A204.1 (cell line): ENCODE results near the gene DPP4.
"Not testable (repeated sequence)": the region's sequence is repeated elsewhere in the genome, so short reads cannot be mapped to it uniquely, and the experiment has no call there.

Source experiments
- FAIRE-seq: peaks from 2 replicates; lab custom pipeline; 2012; peaks lifted over from hg19 to GRCh38; lab: Jason Lieb, UNC

The DPP4 gene

GRCh38 chr2:161954103-161954502, 119.9 kb downstream of the DPP4 start:
- no peak for FAIRE-seq

- FAIRE-seq: not testable (repeated sequence)
Observed at GRCh38 chr2:161953367-161953766, 120.6 kb downstream of the DPP4 start.

GRCh38 chr2:161952783-161953191, 121.2 kb downstream of the DPP4 start:
- no peak for FAIRE-seq

GRCh38 chr2:161947836-161948235, 126.2 kb downstream of the DPP4 start:
- FAIRE-seq: no peak

- FAIRE-seq: no peak
Observed at GRCh38 chr2:161947406-161947805, 126.6 kb downstream of the DPP4 start.

- FAIRE-seq: peak; percentile 98
Observed at GRCh38 chr2:161946489-161947107, 127.4 kb downstream of the DPP4 start.

GRCh38 chr2:161943011-161943410, 131.0 kb downstream of the DPP4 start:
- FAIRE-seq: no peak
